K562 (cell line): ENCODE results near the gene ZNF521. TPM values are rescaled to one million over a fixed set of nuclear protein-coding genes. Genes with fewer than 3 reads are reported as not detected.

Experiments used
- ATAC-seq: fragments of 200-7000 bp; cut with Tn5 transposase; 3 replicates; pipeline ENCODE4 v1.9.1; 2020; ENCODE audit warnings: moderate library complexity
- BruUV-seq: library from RNA; stranded (reverse); fragments of 400-500 nt; replicated peaks from 2 replicates; lab custom pipeline; 2021; lab: Mats Ljungman, UMichigan
- CTCF ChIA-PET: fragments of 300-600 bp; formaldehyde crosslinking; extraction: SDS; loops from one replicate; lab custom pipeline; 2021; ENCODE audit warnings: low intra/inter-chr PET ratio; lab: Yijun Ruan, JAX
- POLR2A ChIA-PET: fragments of 300-600, 350-650 bp; sonication (Branson Sonifier 250); formaldehyde crosslinking; extraction: SDS; loops from one replicate; lab custom pipeline; 2021; ENCODE audit warnings: antibody characterized with exemption, inconsistent platforms; lab: Yijun Ruan, JAX
- DNase-seq, 4 experiments: peaks; one replicate each; pipeline versions ENCODE4 v3.0.0 to v3.0.0-alpha.2; 2011 to 2018; ENCODE audit warnings: low spot score in 3 of 4, mixed read lengths in 3 of 4; ENCODE audit errors: extremely low read depth in 1 of 4
- FAIRE-seq: peaks from 2 replicates; lab custom pipeline; 2011; peaks lifted over from hg19 to GRCh38; lab: Jason Lieb, UNC
- H2AFZ ChIP-seq: 2 replicates; pipeline ENCODE4 v1.6.0; 2011; ENCODE audit warnings: low read depth, low read length, control low read depth, inconsistent platforms
- H3K27ac ChIP-seq: fragments of 200-600 bp; 3 replicates; pipeline ENCODE4 v1.8.0; 2011; ENCODE audit warnings: low read depth, mild to moderate bottlenecking, control low read depth, inconsistent platforms, low read length, moderate library complexity, mixed read lengths; ENCODE audit errors: extremely low read depth
- H3K27me3 ChIP-seq, 2 experiments: fragments of 300-600 bp in 1 of 2; 2 replicates in 1 of 2; 3 replicates in 1 of 2; pipeline versions ENCODE4 v1.6.0 to v1.8.0; 2011; ENCODE audit warnings: inconsistent platforms in 2 of 2, low read length in 2 of 2, mild to moderate bottlenecking in 1 of 2, mixed read lengths in 1 of 2, moderate library complexity in 1 of 2; ENCODE audit not compliant: control insufficient read depth in 2 of 2, insufficient read depth in 2 of 2
- H3K36me3 ChIP-seq: fragments of 300-600 bp; 3 replicates; pipeline ENCODE4 v1.8.0; 2011; ENCODE audit warnings: mild to moderate bottlenecking, low read length, inconsistent platforms; ENCODE audit not compliant: control insufficient read depth, insufficient read depth
- H3K4me1 ChIP-seq, 2 experiments: fragments of 200-600 bp in 1 of 2; replicated peaks in 1 of 2; 2 replicates in 1 of 2; 3 replicates in 1 of 2; pipeline versions ENCODE4 v1.5.1 to v1.8.0; 2011; ENCODE audit warnings: inconsistent platforms in 2 of 2, low read length in 2 of 2, mild to moderate bottlenecking in 1 of 2, mixed read lengths in 1 of 2, moderate library complexity in 1 of 2; ENCODE audit not compliant: control insufficient read depth in 2 of 2, insufficient read depth in 2 of 2
- H3K4me2 ChIP-seq: 2 replicates; pipeline ENCODE4 v1.6.1; 2011; ENCODE audit warnings: low read length, control low read depth, inconsistent platforms, mixed read lengths; ENCODE audit not compliant: insufficient read depth
- H3K4me3 ChIP-seq: fragments of 200-600 bp; sonication (generic), shearing (Covaris generic); 2 replicates; pipeline ENCODE4 v1.5.1; 2016; ENCODE audit warnings: control low read depth, inconsistent platforms
- H3K79me2 ChIP-seq: fragments of 200-600 bp; 3 replicates; pipeline ENCODE4 v1.8.0; 2011; ENCODE audit warnings: low read length, inconsistent platforms; ENCODE audit not compliant: control insufficient read depth, insufficient read depth
- H3K9ac ChIP-seq, 2 experiments: 2 replicates each; pipeline versions ENCODE4 v1.6.0 to v1.6.1; 2011; ENCODE audit warnings: low read depth in 2 of 2, low read length in 2 of 2, control low read depth in 1 of 2, inconsistent platforms in 1 of 2, mild to moderate bottlenecking in 1 of 2, mixed read lengths in 1 of 2; ENCODE audit not compliant: insufficient read depth in 1 of 2
- H3K9me1 ChIP-seq: one replicate; pipeline ENCODE4 v1.6.0; 2011; ENCODE audit warnings: inconsistent platforms, mild to moderate bottlenecking, low read length, moderate library complexity; ENCODE audit not compliant: control insufficient read depth, insufficient read depth
- H3K9me3 ChIP-seq: replicated peaks from 2 replicates; pipeline ENCODE4 v1.5.1; 2011; ENCODE audit warnings: low read depth, low read length, inconsistent platforms; ENCODE audit not compliant: control insufficient read depth, insufficient read depth
- H4K20me1 ChIP-seq: replicated peaks from 2 replicates; pipeline ENCODE4 v1.6.1; 2011; ENCODE audit warnings: low read length, inconsistent platforms, mixed read lengths; ENCODE audit not compliant: control insufficient read depth, insufficient read depth
- CBFA2T3 ChIP-seq: fragments of 450-650 bp; IDR thresholded peaks from 2 replicates; pipeline ENCODE4 v1.6.1; 2017
- MEIS2 ChIP-seq: fragments of 450-650 bp; IDR thresholded peaks from 2 replicates; pipeline ENCODE4 v1.6.1; 2014; ENCODE audit warnings: mild to moderate bottlenecking; ENCODE audit not compliant: partially characterized antibody
- NCOA2 ChIP-seq, 2 experiments: fragments of 450-650 bp; IDR thresholded peaks; 2 replicates each; pipeline ENCODE4 v1.6.1; 2018; ENCODE audit warnings: mild to moderate bottlenecking in 2 of 2, moderate library complexity in 1 of 2; ENCODE audit not compliant: partially characterized antibody in 2 of 2
- NCOA4 ChIP-seq: fragments of 450-650 bp; IDR thresholded peaks from 2 replicates; pipeline ENCODE4 v1.6.1; 2018; ENCODE audit warnings: mild to moderate bottlenecking; ENCODE audit not compliant: partially characterized antibody
- NR2C1 ChIP-seq, 2 experiments: fragments of 450-650 bp; IDR thresholded peaks; 2 replicates each; pipeline ENCODE4 v1.6.1; 2017; ENCODE audit warnings: mild to moderate bottlenecking in 2 of 2, antibody characterized with exemption in 1 of 2, inconsistent platforms in 1 of 2, missing compliant biosample characterization in 1 of 2, missing genetic modification characterization in 1 of 2
- PBX2 ChIP-seq, 2 experiments: IDR thresholded peaks in 1 of 2; conservative IDR thresholded peaks in 1 of 2; 2 replicates each; pipeline ENCODE4 v1.6.1; 2016; ENCODE audit warnings: low read depth in 2 of 2, mild to moderate bottlenecking in 1 of 2, missing compliant biosample characterization in 1 of 2, missing genetic modification characterization in 1 of 2, moderate library complexity in 1 of 2
- PHF20 ChIP-seq: fragments of 450-650 bp; IDR thresholded peaks from 2 replicates; pipeline ENCODE4 v1.6.1; 2018; ENCODE audit not compliant: partially characterized antibody
- PKNOX1 ChIP-seq: fragments of 450-650 bp; IDR thresholded peaks from 2 replicates; pipeline ENCODE4 v1.6.1; 2016
- STAT6 ChIP-seq: sonication (generic); formaldehyde crosslinking; IDR thresholded peaks from 2 replicates; pipeline ENCODE4 v1.8.1; 2023; ENCODE audit warnings: mild to moderate bottlenecking, missing genetic modification reagents
- SUPT5H ChIP-seq: fragments of 450-650 bp; IDR thresholded peaks from 2 replicates; pipeline ENCODE4 v1.6.1; 2016
- ZNF253 ChIP-seq: fragments of 250-450 bp; sonication (Bioruptor Pico); conservative IDR thresholded peaks from 2 replicates; pipeline ENCODE4 v1.6.1; 2021; ENCODE audit warnings: mild to moderate bottlenecking
- ZNF655 ChIP-seq: fragments of 250-450 bp; sonication (Bioruptor Pico); IDR thresholded peaks from 2 replicates; pipeline ENCODE4 v1.5.0; 2021
- WGBS: fragments of 100-300 bp; shearing (Covaris generic); methylation state at CpG from one replicate; pipeline ENCODE4 v1.1.6; 2016; ENCODE audit warnings: low coverage, mixed read lengths; ENCODE audit not compliant: insufficient coverage; ENCODE audit errors: missing lambda C conversion rate; 5-methylcytosine and 5-hydroxymethylcytosine counted together
- in situ Hi-C: fragments of 300-500 bp; cut with MboI; formaldehyde crosslinking; loops from 4 replicates; pipeline ENCODE4 v1.15.0; 2018; ENCODE audit warnings: inconsistent platforms, mixed read lengths
- intact Hi-C: fragments of 100-400 bp; cut with micrococcal nuclease; formaldehyde crosslinking; loops from 2 replicates; pipeline ENCODE4 v1.14.2; 2022
- polyA plus RNA-seq, 8 experiments: library from polyadenylated mRNA; depleted of rRNA in 4 of 8; stranded (reverse) in 5 of 8; unstranded in 3 of 8; fragments of >200 nt; fragmentation: Nextera tagmentation in 2 of 8; fragmentation: Illumina TruSeq in 1 of 8; extraction: Ambion mirVana in 2 of 8; extraction: Trizol in 1 of 8; gene quantifications; 2 replicates each; pipeline versions ENCODE4 v1.2.1 to v1.2.3, GENCODE V29; 2011 to 2014; ENCODE audit warnings: inconsistent platforms in 1 of 8, missing spikeins in 1 of 8
- total RNA-seq, 7 experiments: library from RNA; depleted of rRNA in 6 of 7; stranded (reverse); fragments of >200 nt in 6 of 7; fragmentation: Illumina TruSeq in 2 of 7; extraction: Trizol in 2 of 7; gene quantifications; 2 replicates each; pipeline versions ENCODE4 v1.2.1 to v1.2.3, GENCODE V29; 2011 to 2021; ENCODE audit warnings: low replicate concordance in 1 of 7

ZNF521 gene
- total and polyA plus RNA-seq, 9 of the 15 experiments (the other 6 are each of a cell fraction or from before 2014, with no cell fraction given), result 1.2 to 5.8 (median 1.6) TPM

- TF ChIP-seq NCOA2 (IDR thresholded peaks at IDR 0.05; ENCODE audit: partially characterized antibody in 2 of 2), result peak in 1 of 2 experiments; percentile 25
- no peak for TF ChIP-seq ZNF253 (CRISPR knock-in tag)
- no peak for TF ChIP-seq PHF20
- TF ChIP-seq NCOA4, result no peak
- no peak for TF ChIP-seq ZNF655 (CRISPR knock-in tag)
- TF ChIP-seq NR2C1 (IDR thresholded peaks at IDR 0.05), result no peak
- no peak for TF ChIP-seq NR2C1 (tag; IDR thresholded peaks at IDR 0.05)
- TF ChIP-seq, all 486 proteins: peak for 53
These were observed 122.9 kb downstream of the ZNF521 start (continued) for GRCh38 chr18:25229081-25229480.

GRCh38 chr18:25228410-25228809, 123.6 kb downstream of the ZNF521 start:
- H2AFZ ChIP-seq, result no peak overlapping the region
- no peaks in the 10 kb centered on the region for H3K36me3 ChIP-seq
- H4K20me1 ChIP-seq, result no peaks in the 10 kb centered on the region
- TF ChIP-seq MEIS2 (peak; percentile 90), SUPT5H (no peak), PKNOX1 (peak; percentile 65), CBFA2T3 (peak; percentile 22; the same call in 1 of the 2 replicates), STAT6 (CRISPR knock-in tag) (no peak), PBX2 (CRISPR knock-in tag; IDR thresholded peaks at IDR 0.05; ENCODE audit: low read depth) (no peak), PBX2 (tag; conservative IDR thresholded peaks at IDR 0.05; ENCODE audit: low read depth) (peak; percentile 47; the same call in 1 of the 2 replicates)
- TF ChIP-seq, all 486 proteins: peak for 4
- ATAC-seq, result no peak
- ChIA-PET POLR2A (interaction anchor here (1.8 kb wide), 1 partner anchor 11 kb away, joined by 10 read pairs; no protein-coding TSS in a partner anchor), CTCF (no interaction called here)
- Histone ChIP-seq H3K4me1 (peaks cover 4 to 12% of the 10 kb centered on the region in 2 experiments; a peak in 3 of 5 replicates), H3K27me3 (no peaks in the 10 kb centered on the region), H3K4me3 (no peak overlapping the region), H3K4me2 (no peak overlapping the region), H3K79me2 (no peaks in the 10 kb centered on the region), H3K9me1 (no peaks in the 10 kb centered on the region), H3K9ac (no peak overlapping the region), H3K9me3 (no peaks in the 10 kb centered on the region; the same call in 1 of the 2 replicates), H3K27ac (peak overlapping the region; percentile 36; the same call in 2 of the 3 replicates)
- WGBS, result 6% methylated on average over 1 of the region's 1 CpG
- in situ Hi-C loops, result no loop called here
- no TSS peak for BruUV-seq
- intact Hi-C loops, result loop anchor here (10.0 kb wide), 1 partner anchor 596 kb away; no protein-coding TSS in a partner anchor
- no peak for FAIRE-seq
- DNase-seq, result no peak
